Uterus (tissue), 4 donors: Measurements from ENCODE around the gene MROH2A. TPM values are rescaled to one million over a fixed set of nuclear protein-coding genes. Genes with fewer than 3 reads are reported as not detected.
"Not testable (repeated sequence)": the region's sequence is repeated elsewhere in the genome, so short reads cannot be mapped to it uniquely, and the experiment has no call there.

ENCODE experiments used
- DNase-seq, 2 donors: peaks; one replicate each; pipeline ENCODE4 v3.0.0-alpha.2; 2019 to 2020
- H3K27ac ChIP-seq, 2 donors: fragments of 200-600 bp; sonication (generic); 1 replicate in 1 of 2; 2 replicates in 1 of 2; pipeline ENCODE4 v1.5.1; 2016 to 2018
- H3K27me3 ChIP-seq, 2 donors: fragments of 200-600 bp; sonication (generic); one replicate each; pipeline ENCODE4 v1.5.1; 2018 to 2019; ENCODE audit warnings: control low read depth in 1 of 2
- H3K36me3 ChIP-seq, 2 donors: fragments of 200-600 bp; sonication (generic); one replicate each; pipeline ENCODE4 v1.5.1; 2019; ENCODE audit warnings: control low read depth in 1 of 2
- H3K4me1 ChIP-seq, 2 donors: fragments of 200-600 bp; sonication (generic); one replicate each; pipeline ENCODE4 v1.5.1; 2018 to 2019; ENCODE audit warnings: control low read depth in 1 of 2
- H3K4me3 ChIP-seq, 2 donors: fragments of 200-600 bp; sonication (generic); 1 replicate in 1 of 2; 2 replicates in 1 of 2; pipeline ENCODE4 v1.5.1; 2018 to 2019; ENCODE audit warnings: mild to moderate bottlenecking in 1 of 2
- H3K9me3 ChIP-seq, 2 donors: fragments of 200-600 bp; sonication (generic); one replicate each; pipeline ENCODE4 v1.5.1; 2019; ENCODE audit warnings: control low read depth in 1 of 2
- CTCF ChIP-seq, 4 experiments: fragments of 200-600 bp in 2 of 4; fragments of 450-650 bp in 2 of 4; sonication (generic) in 2 of 4; IDR thresholded peaks; one replicate each; pipeline ENCODE4 v1.5.1; 2016 to 2019; ENCODE audit warnings: antibody characterized with exemption in 4 of 4, mild to moderate bottlenecking in 2 of 4, moderate library complexity in 1 of 4
- POLR2A ChIP-seq, 2 donors: fragments of 450-650 bp; IDR thresholded peaks; one replicate each; pipeline ENCODE4 v1.6.1; 2016; ENCODE audit warnings: antibody characterized with exemption in 2 of 2, mild to moderate bottlenecking in 1 of 2, moderate library complexity in 1 of 2
- intact Hi-C: fragments of 100-400 bp; cut with DNase I; formaldehyde crosslinking; loops from one replicate; pipeline ENCODE4 v1.15.1; 2023; ENCODE audit warnings: low total_unique reads
- total RNA-seq, 4 donors: library from RNA; depleted of rRNA in 3 of 4; stranded (reverse); fragments of >200 nt in 3 of 4; gene quantifications; one replicate each; pipeline versions ENCODE4 v1.1.0 to v1.2.4, GENCODE V29; 2014 to 2023
- donor health status: DM: yes; HTN: yes; CAD: no.

The MROH2A gene
- total RNA-seq, 4 donors from 2014 or later, result not detected

DNA sequence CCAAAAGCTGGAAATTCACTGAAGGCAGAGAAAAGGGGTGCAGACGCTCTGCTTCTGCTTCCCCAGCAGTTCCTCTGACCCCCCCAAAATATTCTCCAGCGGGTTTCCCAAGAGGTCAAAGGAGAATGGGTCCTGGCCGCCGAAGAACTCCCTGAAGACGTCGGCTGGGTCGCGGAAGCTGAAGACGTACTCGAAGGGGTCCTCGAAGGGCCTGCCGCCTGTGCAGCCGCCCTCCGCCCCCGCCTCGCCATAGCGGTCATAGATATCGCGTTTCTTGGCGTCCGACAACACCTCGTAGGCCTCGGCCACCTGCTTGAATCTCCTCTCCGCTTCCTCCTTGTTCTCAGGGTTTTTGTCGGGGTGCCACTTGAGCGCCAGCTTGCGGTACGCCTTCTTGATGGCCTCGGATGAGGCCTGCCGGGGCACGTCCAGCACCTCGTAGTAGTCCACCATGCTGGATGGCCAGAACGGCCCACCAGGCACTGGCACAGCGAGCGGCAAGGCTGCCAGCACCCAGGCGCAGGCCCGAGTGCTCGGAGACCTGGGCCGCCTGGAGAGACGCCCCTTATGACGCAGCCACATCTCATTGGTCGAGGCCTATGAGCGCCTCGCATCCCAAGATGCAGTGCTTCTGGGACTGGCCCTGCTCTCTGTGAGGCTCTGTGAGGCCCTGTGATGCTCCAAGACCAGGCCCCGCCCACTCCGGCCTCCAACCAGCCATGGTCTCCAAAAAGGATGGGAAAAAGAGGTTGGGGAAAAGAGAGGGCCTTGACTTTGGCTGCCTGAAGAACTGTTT lies 34.5 kb upstream of the MROH2A start:
- no peaks in the 10 kb centered on the region for H3K27me3 ChIP-seq
- no peak overlapping the region for H3K4me3 ChIP-seq
- no peaks in the 10 kb centered on the region for H3K36me3 ChIP-seq
- TF ChIP-seq POLR2A (IDR thresholded peaks at IDR 0.05), result no peak
- no peak for TF ChIP-seq CTCF (IDR thresholded peaks at IDR 0.05)
- no peak for DNase-seq
- H3K4me1 ChIP-seq, result no peaks in the 10 kb centered on the region
- intact Hi-C loops, result no loop called here
- no peak overlapping the region for H3K27ac ChIP-seq
- H3K9me3 ChIP-seq, result no peaks in the 10 kb centered on the region

GRCh38 chr2:233745073-233745755 lies 32.9 kb upstream of the MROH2A start:
- Histone ChIP-seq H3K27me3 (no peaks in the 10 kb centered on the region), H3K4me3 (no peak overlapping the region), H3K36me3 (no peaks in the 10 kb centered on the region), H3K27ac (no peak overlapping the region), H3K4me1 (no peaks in the 10 kb centered on the region), H3K9me3 (no peaks in the 10 kb centered on the region)
- DNase-seq, result no peak
- TF ChIP-seq POLR2A (IDR thresholded peaks at IDR 0.05) (no peak), CTCF (IDR thresholded peaks at IDR 0.05) (no peak)
- intact Hi-C loops, result no loop called here

DNA sequence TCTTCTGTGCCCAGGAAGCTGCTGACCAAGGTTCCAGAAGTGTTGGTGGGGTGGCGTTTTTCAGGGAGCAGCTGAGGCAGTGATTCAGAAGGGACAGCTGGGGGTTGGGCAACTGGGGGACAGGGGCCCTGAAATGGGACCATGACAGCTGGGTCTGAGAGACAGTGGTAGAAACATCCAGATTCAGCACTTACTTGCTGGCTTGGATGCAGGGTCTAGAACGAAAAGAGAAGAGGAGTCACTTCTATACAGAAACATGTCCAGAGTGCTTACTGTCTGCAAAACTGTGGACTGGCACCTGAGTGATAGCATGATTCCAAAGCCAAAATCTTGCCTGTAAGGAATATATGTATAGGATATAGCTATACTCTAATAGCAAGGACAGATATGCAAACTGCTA lies 32.3 kb upstream of the MROH2A start:
- H3K9me3 ChIP-seq, H3K27ac ChIP-seq, H3K4me3 ChIP-seq, H3K36me3 ChIP-seq, H3K27me3 ChIP-seq, intact Hi-C loops, H3K4me1 ChIP-seq, DNase-seq: not testable (repeated sequence)

DNA sequence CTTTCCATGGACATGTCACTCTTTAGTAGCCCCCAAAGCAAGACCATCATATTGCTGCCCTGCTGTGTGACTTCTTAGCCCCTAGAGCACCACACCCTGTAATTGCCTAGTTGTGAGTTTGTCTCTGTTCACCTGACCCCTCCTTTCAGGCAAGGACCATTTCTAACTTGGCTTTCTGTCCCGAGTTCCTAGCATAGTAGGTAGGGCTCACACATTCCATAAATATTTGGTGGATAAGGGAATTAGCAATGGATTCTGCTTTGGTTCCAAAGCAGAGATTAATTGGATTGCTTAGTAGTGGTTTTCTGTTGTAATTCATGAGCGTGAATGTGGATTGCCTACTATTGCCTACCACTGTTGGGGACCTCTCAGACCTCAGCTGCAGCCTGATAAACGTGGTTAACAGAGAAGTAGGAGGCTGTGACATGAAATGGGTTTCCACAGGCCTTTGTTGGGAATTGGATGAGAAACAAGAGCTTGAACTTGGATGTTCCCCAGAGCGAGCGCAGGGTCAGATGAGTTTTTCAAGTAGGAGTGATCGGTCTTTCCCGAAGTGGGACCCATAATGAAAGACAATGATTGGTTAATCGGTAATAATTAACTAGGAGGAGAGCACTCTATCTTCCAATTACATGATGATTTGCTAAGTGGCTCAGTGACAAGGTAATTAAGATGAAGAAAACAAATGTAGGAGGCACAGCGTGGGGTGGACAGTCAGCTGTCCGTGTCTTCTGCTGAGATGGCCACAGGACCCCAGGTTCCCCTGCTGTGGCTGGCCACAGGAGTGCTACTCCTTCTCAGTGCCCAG lies 31.5 kb upstream of the MROH2A start:
- intact Hi-C loops, result no loop called here
- no peak for TF ChIP-seq POLR2A (IDR thresholded peaks at IDR 0.05)
- TF ChIP-seq CTCF (IDR thresholded peaks at IDR 0.05), result no peak
- no peaks in the 10 kb centered on the region for H3K36me3 ChIP-seq

DNA sequence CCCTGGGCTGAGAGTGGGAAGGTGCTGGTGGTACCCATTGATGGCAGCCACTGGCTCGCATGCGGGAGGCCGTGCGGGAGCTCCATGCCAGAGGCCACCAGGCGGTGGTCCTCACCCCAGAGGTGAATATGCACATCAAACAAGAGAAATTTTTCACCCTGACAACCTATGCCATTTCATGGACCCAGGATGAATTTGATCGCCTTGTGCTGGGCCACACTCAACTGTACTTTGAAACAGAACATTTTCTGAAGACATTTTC lies 30.9 kb upstream of the MROH2A start:
- no peak overlapping the region for H3K4me3 ChIP-seq
- intact Hi-C loops, result no loop called here
- DNase-seq, result no peak
- H3K27ac ChIP-seq, result no peak overlapping the region
- no peak for TF ChIP-seq POLR2A (IDR thresholded peaks at IDR 0.05)
- no peak for TF ChIP-seq CTCF (IDR thresholded peaks at IDR 0.05)
- no peaks in the 10 kb centered on the region for H3K9me3 ChIP-seq
- no peaks in the 10 kb centered on the region for H3K36me3 ChIP-seq
- no peaks in the 10 kb centered on the region for H3K27me3 ChIP-seq
- no peaks in the 10 kb centered on the region for H3K4me1 ChIP-seq

More for the DNA sequence above, 31.5 kb upstream of the MROH2A start:
- no peak for DNase-seq
- H3K27ac ChIP-seq, result no peak overlapping the region
- H3K4me1 ChIP-seq, result no peaks in the 10 kb centered on the region
- H3K27me3 ChIP-seq, result no peaks in the 10 kb centered on the region
- H3K4me3 ChIP-seq, result no peak overlapping the region
- H3K9me3 ChIP-seq, result no peaks in the 10 kb centered on the region

- H3K27ac ChIP-seq, H3K4me1 ChIP-seq, H3K27me3 ChIP-seq, H3K9me3 ChIP-seq, DNase-seq, H3K4me3 ChIP-seq, intact Hi-C loops, H3K36me3 ChIP-seq: not testable (repeated sequence)
Observed at GRCh38 chr2:233750689-233751088, 27.4 kb upstream of the MROH2A start.

DNA sequence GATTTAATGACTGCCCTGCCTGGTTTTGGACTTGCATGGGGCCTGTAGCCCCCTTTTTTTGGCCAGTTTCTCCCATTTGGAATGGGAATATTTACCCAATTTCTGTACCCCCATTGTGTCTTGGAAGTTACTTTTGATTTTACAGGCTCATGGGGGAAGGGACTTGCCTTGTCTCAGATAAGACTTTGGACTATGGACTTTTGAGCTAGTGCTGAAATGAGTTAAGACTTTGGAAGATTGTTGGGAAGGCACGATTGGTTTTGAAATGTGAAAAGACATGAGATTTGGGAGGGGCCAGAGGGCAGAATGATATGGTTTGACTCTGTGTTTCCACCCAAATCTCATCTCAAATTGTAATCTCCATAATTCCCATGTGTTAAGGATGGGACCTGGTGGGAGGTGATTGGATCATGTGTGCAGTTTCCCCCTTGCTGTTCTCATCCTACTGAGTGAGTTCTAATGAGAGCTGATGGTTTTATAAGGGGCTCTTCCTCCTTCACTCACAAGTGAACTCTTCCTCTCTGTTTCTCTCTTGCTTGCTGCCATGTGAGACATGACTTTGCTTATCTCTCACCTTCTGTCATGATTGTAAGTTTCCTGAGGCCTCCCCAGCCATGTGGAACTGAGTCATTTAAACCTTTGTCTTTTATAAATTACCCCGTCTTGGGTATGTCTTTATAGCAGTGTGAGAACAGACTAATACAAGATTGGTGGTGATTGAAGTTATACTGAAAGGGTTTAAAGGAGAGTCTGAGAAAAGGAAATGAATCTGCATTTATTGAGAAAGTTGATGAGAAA lies 26.7 kb upstream of the MROH2A start:
- H3K4me1 ChIP-seq, DNase-seq, H3K36me3 ChIP-seq, H3K9me3 ChIP-seq, H3K4me3 ChIP-seq, H3K27ac ChIP-seq, H3K27me3 ChIP-seq, intact Hi-C loops: not testable (repeated sequence)
